PC-9 (cell line): ENCODE data around the gene MSANTD7.

Experiments
- CTCF ChIP-seq: fragments of 200-600 bp; sonication (generic); conservative IDR thresholded peaks from 2 replicates; pipeline ENCODE4 v1.6.1; 2017; ENCODE audit warnings: mixed run types, antibody characterized with exemption, mild to moderate bottlenecking, moderate library complexity
- EZH2 ChIP-seq: fragments of 200-600 bp; sonication (generic); IDR thresholded peaks from 2 replicates; pipeline ENCODE4 v1.8.0; 2017; ENCODE audit warnings: antibody characterized with exemption, low read depth

GRCh38 chr10:14837757-14838581 is at the start of gene MSANTD7, which contains the start of the genes CDNF and HSPA14:
- TF ChIP-seq CTCF (no peak), EZH2 (no peak)
